Stimulated activated CD4-positive, alpha-beta T cell treated with anti-CD3 and anti-CD28 coated beads, Interleukin-1b, Interleukin-23, amount 100 ng/mL, for 24 hours (primary cell): ENCODE data around the gene ADNP2.
A peak's percentile ranks its signal among the peaks of the same experiment; 100 is the strongest.
"Not testable (repeated sequence)": the region's sequence is repeated elsewhere in the genome, so short reads cannot be mapped to it uniquely, and the experiment has no call there.

Source experiments
- DNase-seq, 4 experiments: peaks; one replicate each; pipeline ENCODE4 v3.0.0-alpha.2; 2020; ENCODE audit warnings: low read depth in 4 of 4, low spot score in 1 of 4

The ADNP2 gene

DNA sequence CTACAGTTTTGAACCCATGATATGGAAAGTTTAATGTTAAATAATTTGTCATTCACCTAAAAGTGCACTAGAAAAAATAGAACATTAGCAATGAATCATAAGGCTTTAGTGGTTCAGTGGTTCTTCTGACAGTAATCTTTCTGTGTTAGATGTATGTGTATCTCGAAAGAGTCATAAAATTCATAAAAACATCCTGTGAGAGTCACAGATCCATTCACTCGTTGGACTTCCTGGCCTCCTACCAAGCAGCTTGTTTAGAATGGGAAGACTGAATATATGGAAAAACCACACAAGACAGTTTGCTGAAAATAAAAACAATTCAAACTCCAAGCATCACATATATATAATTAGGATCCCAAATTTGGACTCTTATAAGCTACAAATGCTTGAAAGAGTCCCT, 34.8 kb downstream of the ADNP2 start:
- no peak for DNase-seq

DNA sequence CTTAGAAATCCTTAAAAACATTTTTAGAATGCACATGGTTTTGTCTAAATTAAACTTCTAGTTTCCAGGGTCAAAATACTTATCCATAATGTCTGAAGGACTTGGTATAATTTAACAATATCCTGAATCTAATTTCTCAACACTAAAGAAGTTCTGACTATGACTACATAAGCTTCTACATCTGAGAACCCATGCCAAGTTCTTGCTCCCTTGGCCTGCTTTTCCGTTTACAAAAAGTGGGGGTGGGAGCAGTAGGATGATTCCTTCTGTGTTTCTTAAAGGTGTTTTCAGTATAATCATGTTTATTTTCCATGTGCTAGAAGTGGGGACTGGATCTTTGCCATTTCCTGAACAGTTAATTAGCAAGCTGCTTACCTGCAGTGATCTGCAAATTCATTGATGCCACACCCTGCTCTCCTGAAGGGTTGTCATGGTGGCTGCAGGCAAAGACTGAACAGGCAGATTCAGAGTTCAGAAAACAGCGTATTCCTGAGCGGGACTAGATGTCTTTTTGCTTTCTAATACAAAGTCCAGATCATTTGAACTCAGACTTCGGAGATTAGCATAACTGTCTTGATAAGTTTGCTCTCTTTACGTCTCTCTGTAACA, 36.2 kb downstream of the ADNP2 start:
- DNase-seq, result no peak

- DNase-seq, result no peak
Observed at GRCh38 chr18:80147037-80147417, 38.0 kb downstream of the ADNP2 start.

GRCh38 chr18:80147418-80148325, 38.6 kb downstream of the ADNP2 start:
- peak; percentile 47 to 74 (median 66) for DNase-seq

DNA sequence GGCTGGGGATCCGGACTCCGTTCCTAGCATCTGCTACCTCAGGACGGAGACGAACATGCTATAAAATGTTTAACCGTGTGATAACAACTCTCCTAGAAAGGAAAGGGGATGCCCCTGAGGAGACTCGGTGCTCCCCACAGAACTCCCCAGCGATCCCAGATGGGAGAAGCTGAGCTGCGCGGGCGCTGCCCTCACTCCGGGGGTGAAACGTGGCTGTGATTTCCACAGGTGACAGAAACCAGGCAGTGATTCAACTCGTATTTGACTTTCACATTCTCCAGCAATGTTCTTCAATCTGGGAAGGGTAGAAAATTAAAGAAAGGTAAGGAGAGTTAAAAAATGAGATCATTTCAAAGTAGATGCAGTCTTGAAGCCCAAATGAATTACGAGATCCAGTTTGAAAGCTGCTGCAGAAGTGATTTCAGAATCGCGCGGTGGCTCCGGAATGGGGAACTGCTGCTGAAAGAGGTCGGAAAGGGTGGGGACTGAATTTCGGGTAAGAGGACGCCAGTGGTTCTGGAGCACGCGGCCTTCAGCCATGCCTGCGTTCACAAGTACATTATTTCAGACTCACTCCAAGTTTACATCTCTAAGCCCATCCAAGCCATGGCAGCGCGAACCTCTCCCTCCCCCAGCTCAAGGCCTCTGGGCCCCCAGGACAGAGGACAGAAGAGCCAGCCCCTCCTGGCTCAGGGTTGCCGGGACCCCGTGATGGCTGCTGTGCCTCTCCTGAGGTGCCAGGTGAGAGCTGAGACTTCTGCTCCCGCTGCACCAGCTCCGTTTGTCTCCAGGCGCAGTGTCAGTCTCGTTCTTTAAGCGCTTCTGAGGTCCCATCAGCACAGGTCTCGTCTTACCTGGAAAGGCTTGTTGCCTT, 39.5 kb downstream of the ADNP2 start:
- no peak for DNase-seq

- no peak for DNase-seq
Observed at GRCh38 chr18:80149667-80150066, 40.6 kb downstream of the ADNP2 start.

DNA sequence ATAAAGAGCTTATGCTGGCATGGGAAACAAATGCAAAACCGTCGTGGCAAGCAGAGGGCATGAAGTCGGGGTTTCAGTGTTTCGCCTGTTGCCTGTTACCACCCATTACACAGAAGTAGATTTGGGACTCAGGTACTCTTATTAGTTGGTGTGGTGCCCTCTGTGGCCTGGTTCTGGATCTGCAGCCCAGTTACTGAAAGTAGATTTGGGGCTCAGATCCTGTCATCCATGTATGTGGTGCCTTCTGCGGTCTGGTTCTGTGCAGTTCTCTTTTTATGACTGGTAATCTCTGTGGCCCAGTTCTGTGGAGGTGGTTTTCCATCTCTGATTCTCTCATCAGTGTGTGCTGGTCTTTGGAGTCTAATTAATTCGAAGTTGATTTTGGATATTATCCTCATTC, 45.2 kb downstream of the ADNP2 start:
- DNase-seq, result peak in 1 of 4 experiments; percentile 17

DNA sequence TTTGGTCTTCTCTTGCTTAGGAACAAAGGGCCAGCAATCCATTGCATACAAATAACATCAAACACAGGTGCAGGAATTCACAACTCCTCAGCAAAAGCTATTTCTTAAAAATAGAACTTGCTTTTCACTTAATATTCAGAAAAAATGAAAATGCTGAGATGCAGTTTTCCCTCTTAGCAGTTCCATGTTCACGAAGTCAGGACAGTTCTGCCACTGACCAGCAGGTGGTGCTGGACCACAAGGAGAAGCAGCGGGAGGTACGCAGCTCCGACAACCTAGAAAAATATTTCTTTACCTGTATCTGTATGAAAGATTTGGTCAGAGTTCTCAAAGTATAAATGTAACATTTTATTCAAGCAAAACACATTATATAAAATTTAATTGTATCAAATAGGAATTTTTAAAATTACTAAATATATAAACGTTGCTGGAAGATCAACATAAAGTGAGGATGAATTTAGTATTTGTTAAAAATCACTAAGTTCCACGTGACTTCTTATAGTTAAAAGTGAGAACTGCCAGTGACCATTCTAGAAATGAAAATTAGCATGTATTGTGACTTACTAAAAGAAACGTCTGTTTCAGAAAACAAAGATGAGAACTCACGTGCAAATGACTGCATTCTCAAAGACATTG, 48.8 kb downstream of the ADNP2 start:
- peak; percentile 47 to 64 (median 54) for DNase-seq

- no peak for DNase-seq
Observed at GRCh38 chr18:80158365-80158764, 49.3 kb downstream of the ADNP2 start.

GRCh38 chr18:80159713-80160636, 50.9 kb downstream of the ADNP2 start:
- DNase-seq, result peak in 1 of 4 experiments; percentile 21

DNA sequence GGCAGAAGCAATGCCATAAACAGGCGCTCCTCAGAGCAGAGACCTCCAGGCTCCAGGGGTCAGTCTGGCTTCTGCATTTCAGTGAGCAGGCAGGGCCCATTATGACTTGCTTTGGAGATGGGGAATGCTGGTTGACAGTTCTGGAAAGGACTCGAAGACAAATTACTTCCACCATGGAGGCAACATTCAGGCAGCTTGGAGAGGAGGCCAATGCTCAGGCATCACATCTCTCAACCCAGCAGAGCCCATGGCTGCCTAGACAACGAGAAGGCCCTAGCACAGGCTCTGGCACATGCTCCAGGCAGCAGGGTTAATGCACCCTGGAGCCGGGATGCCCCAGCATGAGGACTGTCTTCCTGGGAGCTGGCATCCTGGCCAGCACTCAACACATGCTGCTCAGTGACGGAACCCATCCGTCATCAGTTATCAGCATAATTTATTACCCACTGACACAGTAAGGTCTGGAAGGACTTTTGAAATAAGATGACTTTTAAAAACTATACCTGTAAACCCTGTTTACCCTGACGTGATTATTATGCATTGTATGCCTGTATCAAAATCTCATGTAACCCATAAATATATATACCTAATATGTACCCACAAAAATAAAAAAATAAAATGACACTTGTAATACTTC, 52.8 kb downstream of the ADNP2 start:
- DNase-seq, result no peak

GRCh38 chr18:80163183-80163582, 54.1 kb downstream of the ADNP2 start:
- DNase-seq, result no peak

DNA sequence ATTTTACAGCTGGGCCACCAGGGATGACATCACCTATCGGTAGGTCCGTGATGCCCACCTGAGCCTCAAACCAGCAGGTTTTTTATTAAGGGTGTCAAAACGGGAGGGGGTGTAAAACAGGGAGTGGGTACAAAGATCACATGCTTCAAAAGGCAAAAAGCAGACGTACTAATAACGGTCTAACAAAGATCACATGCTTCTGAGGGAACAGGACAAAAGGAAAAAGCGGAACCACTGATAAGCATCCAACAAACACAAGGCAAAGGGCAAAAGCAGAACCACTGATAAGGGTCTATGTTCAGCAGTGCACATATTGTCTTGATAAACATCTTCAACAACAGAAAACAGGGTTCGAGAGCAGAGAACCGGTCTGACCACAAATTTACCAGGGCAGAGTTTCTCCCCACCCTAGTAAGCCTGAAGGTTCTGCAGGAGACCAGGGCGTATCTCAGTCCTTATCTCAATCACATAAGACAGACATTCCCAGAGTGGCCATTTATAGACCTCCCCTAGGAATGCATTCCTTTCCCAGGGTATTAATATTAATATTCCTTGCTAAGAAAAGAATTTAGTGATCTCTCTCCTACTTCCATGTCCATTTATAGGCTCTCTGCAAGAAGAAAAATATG, 55.8 kb downstream of the ADNP2 start:
- not testable (repeated sequence) for DNase-seq

- no peak for DNase-seq
Observed at GRCh38 chr18:80166240-80166639, 57.2 kb downstream of the ADNP2 start.

- DNase-seq, result no peak
Observed at GRCh38 chr18:80166725-80167124, 57.7 kb downstream of the ADNP2 start.

DNA sequence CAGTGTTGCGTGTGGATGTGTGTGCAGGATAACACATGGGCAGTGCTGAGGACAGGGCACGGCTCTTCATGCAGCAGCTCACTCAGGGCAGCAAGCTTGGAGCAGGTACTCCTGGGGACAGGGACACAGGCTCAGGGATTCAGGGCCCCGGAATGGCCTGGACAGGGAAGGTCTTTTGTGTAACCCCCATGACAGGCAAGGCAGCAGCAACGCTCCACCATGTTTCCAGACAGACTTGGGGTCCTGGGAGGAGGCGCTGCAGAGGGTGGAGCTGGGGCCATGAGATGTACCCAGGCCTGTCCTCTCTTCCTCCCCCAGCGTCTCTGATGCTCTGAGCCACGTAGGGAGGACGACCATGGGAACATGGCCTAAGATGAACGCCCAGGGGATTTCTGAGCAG, 58.3 kb downstream of the ADNP2 start:
- no peak for DNase-seq

GRCh38 chr18:80167931-80168330, 58.9 kb downstream of the ADNP2 start:
- DNase-seq, result no peak

DNA sequence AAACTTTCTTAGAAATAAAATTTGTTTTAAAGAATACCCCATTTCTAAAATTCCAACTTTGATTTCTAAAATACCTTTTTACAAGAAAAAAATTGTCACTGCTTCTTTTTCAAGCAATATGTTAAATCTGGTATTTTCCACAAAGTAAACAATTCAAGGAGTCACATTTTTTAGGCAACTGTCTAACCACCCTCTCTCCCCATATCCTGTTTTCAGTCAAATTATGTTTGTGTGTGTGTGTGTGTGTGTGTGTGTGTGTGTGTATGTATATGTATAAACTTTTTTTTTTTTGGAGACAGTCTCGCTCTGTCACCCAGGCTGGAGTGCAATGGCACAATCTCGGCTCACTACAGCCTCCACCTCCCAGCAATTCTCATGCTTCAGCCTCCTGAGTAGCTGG, 59.3 kb downstream of the ADNP2 start:
- no peak for DNase-seq

DNA sequence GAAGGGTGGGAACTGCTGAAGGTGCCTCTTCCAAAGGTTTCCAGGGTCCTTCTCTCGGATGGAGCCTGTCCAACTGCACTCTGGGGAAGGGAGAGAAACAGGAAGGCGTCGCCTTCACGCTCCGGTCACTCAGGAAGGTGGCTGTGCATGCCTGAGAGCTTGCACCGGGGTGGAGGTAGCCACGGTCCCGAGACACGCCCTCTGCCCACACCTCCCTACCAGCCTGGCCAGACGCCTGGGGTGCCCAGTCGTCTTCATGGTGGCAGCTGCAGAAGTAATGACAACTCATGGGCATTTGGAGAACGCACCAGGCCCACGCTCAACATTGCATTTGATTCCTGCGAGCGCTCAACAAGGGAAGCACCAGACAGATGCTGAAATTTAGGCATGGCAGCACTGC, 59.9 kb downstream of the ADNP2 start:
- DNase-seq, result no peak
